ENCODE results near the gene FAM174B. TPM values are rescaled to one million over a fixed set of nuclear protein-coding genes. Genes with fewer than 3 reads are reported as not detected.

Gene FAM174B
- total RNA-seq, 2 experiments from 2014 or later = 3.4 to 3.6 TPM

- no peak overlapping the region for H3K4me3 Mint-ChIP-seq
Observed at GRCh38 chr15:92683511-92683834, 27.9 kb upstream of the FAM174B start.

GRCh38 chr15:92682741-92683510 is 27.4 kb upstream of the FAM174B start:
- TF ChIP-seq CTCF (IDR thresholded peaks at IDR 0.05) = no peak
- no peak overlapping the region for H3K27ac ChIP-seq (ENCODE audit: low read depth in 1 of 2, low read length in 2 of 2)
- H3K4me1 Mint-ChIP-seq (ENCODE audit: low read depth) = no peaks in the 10 kb centered on the region
- H3K4me3 Mint-ChIP-seq = no peak overlapping the region
- ChIA-PET POLR2A (no interaction called here), CTCF (no interaction called here)
- no peaks in the 10 kb centered on the region for H3K36me3 ChIP-seq (ENCODE audit: insufficient read depth, low read length)
- no peak overlapping the region for H3K27ac Mint-ChIP-seq
- peaks cover 0 to 1% of the 10 kb centered on the region in 2 experiments for H3K9me3 ChIP-seq (ENCODE audit: control insufficient read depth in 1 of 2, insufficient read depth in 1 of 2, low read length in 2 of 2)
- H3K4me1 ChIP-seq (ENCODE audit: insufficient read depth, low read length) = no peaks in the 10 kb centered on the region
- H3K9me3 Mint-ChIP-seq = peaks cover 1% of the 10 kb centered on the region
- no peak overlapping the region for H3K4me3 ChIP-seq (ENCODE audit: low read length)
- DNase-seq (no peak), ATAC-seq (ENCODE audit: poor library complexity) (no peak)
- H3K27me3 Mint-ChIP-seq = peaks cover 21% of the 10 kb centered on the region
- H3K36me3 Mint-ChIP-seq (ENCODE audit: low read depth) = no peaks in the 10 kb centered on the region
- intact Hi-C loops (cut with DNase I, micrococcal nuclease) = no loop called here
- peaks cover 0 to 4% of the 10 kb centered on the region in 2 experiments for H3K27me3 ChIP-seq (ENCODE audit: control insufficient read depth in 1 of 2, insufficient read depth in 2 of 2, low read length in 2 of 2)

More at GRCh38 chr15:92683511-92683834, 27.9 kb upstream of the FAM174B start:
- ChIA-PET CTCF (no interaction called here), POLR2A (no interaction called here)
- DNase-seq (no peak), ATAC-seq (ENCODE audit: poor library complexity) (no peak)
- intact Hi-C loops (cut with DNase I, micrococcal nuclease) = no loop called here
- Mint-ChIP-seq H3K36me3 (ENCODE audit: low read depth) (no peaks in the 10 kb centered on the region), H3K9me3 (peaks cover 6% of the 10 kb centered on the region), H3K4me1 (ENCODE audit: low read depth) (no peaks in the 10 kb centered on the region), H3K27me3 (peaks cover 16% of the 10 kb centered on the region), H3K27ac (no peak overlapping the region)
- Histone ChIP-seq H3K27ac (ENCODE audit: low read depth in 1 of 2, low read length in 2 of 2) (no peak overlapping the region), H3K27me3 (ENCODE audit: control insufficient read depth in 1 of 2, insufficient read depth in 2 of 2, low read length in 2 of 2) (peaks cover 0 to 3% of the 10 kb centered on the region in 2 experiments), H3K36me3 (ENCODE audit: insufficient read depth, low read length) (no peaks in the 10 kb centered on the region), H3K4me3 (ENCODE audit: low read length) (no peak overlapping the region), H3K4me1 (ENCODE audit: insufficient read depth, low read length) (no peaks in the 10 kb centered on the region), H3K9me3 (ENCODE audit: control insufficient read depth in 1 of 2, insufficient read depth in 1 of 2, low read length in 2 of 2) (peaks cover 1 to 7% of the 10 kb centered on the region in 2 experiments)
- no peak for TF ChIP-seq CTCF (IDR thresholded peaks at IDR 0.05)

GRCh38 chr15:92681141-92681631 is 25.6 kb upstream of the FAM174B start:
- no peak for DNase-seq
- H3K4me3 ChIP-seq (ENCODE audit: low read length) = no peak overlapping the region
- Mint-ChIP-seq H3K27me3 (peaks cover 27% of the 10 kb centered on the region), H3K4me3 (no peak overlapping the region), H3K9me3 (peaks cover 2% of the 10 kb centered on the region), H3K27ac (no peak overlapping the region), H3K4me1 (ENCODE audit: low read depth) (no peaks in the 10 kb centered on the region), H3K36me3 (ENCODE audit: low read depth) (no peaks in the 10 kb centered on the region)
- H3K36me3 ChIP-seq (ENCODE audit: insufficient read depth, low read length) = no peaks in the 10 kb centered on the region
- no peaks in the 10 kb centered on the region for H3K9me3 ChIP-seq (ENCODE audit: control insufficient read depth in 1 of 2, insufficient read depth in 1 of 2, low read length in 2 of 2)
- ATAC-seq (ENCODE audit: poor library complexity) = no peak
- no peak overlapping the region for H3K27ac ChIP-seq (ENCODE audit: low read depth in 1 of 2, low read length in 2 of 2)
- no peaks in the 10 kb centered on the region for H3K4me1 ChIP-seq (ENCODE audit: insufficient read depth, low read length)
- ChIA-PET POLR2A (no interaction called here), CTCF (no interaction called here)
- peaks cover 0 to 2% of the 10 kb centered on the region in 2 experiments for H3K27me3 ChIP-seq (ENCODE audit: control insufficient read depth in 1 of 2, insufficient read depth in 2 of 2, low read length in 2 of 2)
- intact Hi-C loops (cut with DNase I, micrococcal nuclease) = no loop called here
- TF ChIP-seq CTCF (IDR thresholded peaks at IDR 0.05) = no peak

All from CD4-positive, alpha-beta T cell (primary cell).